ENCODE measurements around the gene KCNIP1. TPM values are rescaled to one million over a fixed set of nuclear protein-coding genes. Genes with fewer than 3 reads are reported as not detected.

Gene KCNIP1
- polyA plus RNA-seq, 3 donors: not detected

GRCh38 chr5:170635706-170636105 lies 131.9 kb downstream of the KCNIP1 start:
- H3K27me3 Mint-ChIP-seq (ENCODE audit: low read depth in 3 of 3): peaks cover 10 to 22% (median 16%) of the 10 kb centered on the region in 3 donors

GRCh38 chr5:170636206-170636605 lies 132.4 kb downstream of the KCNIP1 start:
- no peak overlapping the region for H3K4me3 ChIP-seq (replicated peaks in 1 of 3; ENCODE audit: low read depth in 2 of 3, low read length in 3 of 3)
- H3K27ac ChIP-seq (ENCODE audit: low read depth in 1 of 2, low read length in 2 of 2): no peak overlapping the region
- H3K4me1 ChIP-seq (ENCODE audit: control insufficient read depth in 1 of 2, insufficient read depth in 2 of 2, low read length in 2 of 2): peaks cover 12% of the 10 kb centered on the region in 2 donors
- Mint-ChIP-seq H3K9me3 (no peaks in the 10 kb centered on the region), H3K36me3 (no peaks in the 10 kb centered on the region), H3K4me1 (peaks cover 18% of the 10 kb centered on the region), H3K4me3 (no peak overlapping the region), H3K27ac (no peak overlapping the region), H3K27me3 (ENCODE audit: low read depth in 3 of 3) (peaks cover 10 to 22% (median 16%) of the 10 kb centered on the region in 3 donors)
- H3K9me3 ChIP-seq (replicated peaks in 1 of 2; ENCODE audit: control insufficient read depth in 1 of 2, insufficient read depth in 1 of 2, low read length in 2 of 2): no peaks in the 10 kb centered on the region
- intact Hi-C loops (cut with micrococcal nuclease): loop anchor here (5.0 to 10.0 kb wide), 2 partner anchors 411 to 706 kb away; no protein-coding TSS in a partner anchor
- no peak overlapping the region for H3K4me2 ChIP-seq (replicated peaks; ENCODE audit: extremely low read depth, low read length, poor library complexity, severe bottlenecking)
- no peak for DNase-seq
- no peak overlapping the region for H3K9ac ChIP-seq (ENCODE audit: insufficient read depth, low read length, poor library complexity, severe bottlenecking)
- no peak overlapping the region for H2AFZ ChIP-seq (ENCODE audit: insufficient read depth, low read depth, low read length, poor library complexity, severe bottlenecking)
- WGBS (ENCODE audit: insufficient coverage): 96% methylated on average over 11 of the region's 11 CpGs
- no peaks in the 10 kb centered on the region for H3K36me3 ChIP-seq (replicated peaks in 1 of 2; ENCODE audit: control insufficient read depth in 1 of 2, insufficient read depth in 2 of 2, low read length in 2 of 2)
- peaks cover 0 to 6% of the 10 kb centered on the region in 2 donors for H3K27me3 ChIP-seq (ENCODE audit: control insufficient read depth in 2 of 2, insufficient read depth in 2 of 2, low read length in 2 of 2)
- no peaks in the 10 kb centered on the region for H4K20me1 ChIP-seq (ENCODE audit: insufficient read depth, low read length)
- no peaks in the 10 kb centered on the region for H3K79me2 ChIP-seq (ENCODE audit: insufficient read depth, low read length)
- TF ChIP-seq, protein P1, sequence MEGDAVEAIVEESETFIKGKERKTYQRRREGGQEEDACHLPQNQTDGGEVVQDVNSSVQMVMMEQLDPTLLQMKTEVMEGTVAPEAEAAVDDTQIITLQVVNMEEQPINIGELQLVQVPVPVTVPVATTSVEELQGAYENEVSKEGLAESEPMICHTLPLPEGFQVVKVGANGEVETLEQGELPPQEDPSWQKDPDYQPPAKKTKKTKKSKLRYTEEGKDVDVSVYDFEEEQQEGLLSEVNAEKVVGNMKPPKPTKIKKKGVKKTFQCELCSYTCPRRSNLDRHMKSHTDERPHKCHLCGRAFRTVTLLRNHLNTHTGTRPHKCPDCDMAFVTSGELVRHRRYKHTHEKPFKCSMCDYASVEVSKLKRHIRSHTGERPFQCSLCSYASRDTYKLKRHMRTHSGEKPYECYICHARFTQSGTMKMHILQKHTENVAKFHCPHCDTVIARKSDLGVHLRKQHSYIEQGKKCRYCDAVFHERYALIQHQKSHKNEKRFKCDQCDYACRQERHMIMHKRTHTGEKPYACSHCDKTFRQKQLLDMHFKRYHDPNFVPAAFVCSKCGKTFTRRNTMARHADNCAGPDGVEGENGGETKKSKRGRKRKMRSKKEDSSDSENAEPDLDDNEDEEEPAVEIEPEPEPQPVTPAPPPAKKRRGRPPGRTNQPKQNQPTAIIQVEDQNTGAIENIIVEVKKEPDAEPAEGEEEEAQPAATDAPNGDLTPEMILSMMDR (IDR thresholded peaks at IDR 0.05): no peak

More at GRCh38 chr5:170635706-170636105, 131.9 kb downstream of the KCNIP1 start:
- intact Hi-C loops (cut with micrococcal nuclease): loop anchor here (5.0 to 10.0 kb wide), 2 partner anchors 411 to 707 kb away; no protein-coding TSS in a partner anchor
- Histone ChIP-seq H3K27me3 (ENCODE audit: control insufficient read depth in 2 of 2, insufficient read depth in 2 of 2, low read length in 2 of 2) (peaks cover 0 to 6% of the 10 kb centered on the region in 2 donors), H3K36me3 (replicated peaks in 1 of 2; ENCODE audit: control insufficient read depth in 1 of 2, insufficient read depth in 2 of 2, low read length in 2 of 2) (no peaks in the 10 kb centered on the region), H3K4me1 (ENCODE audit: control insufficient read depth in 1 of 2, insufficient read depth in 2 of 2, low read length in 2 of 2) (peaks cover 12% of the 10 kb centered on the region in 2 donors), H2AFZ (ENCODE audit: insufficient read depth, low read depth, low read length, poor library complexity, severe bottlenecking) (no peak overlapping the region), H3K9me3 (replicated peaks in 1 of 2; ENCODE audit: control insufficient read depth in 1 of 2, insufficient read depth in 1 of 2, low read length in 2 of 2) (no peaks in the 10 kb centered on the region), H3K9ac (ENCODE audit: insufficient read depth, low read length, poor library complexity, severe bottlenecking) (no peak overlapping the region), H3K4me3 (replicated peaks in 1 of 3; ENCODE audit: low read depth in 2 of 3, low read length in 3 of 3) (no peak overlapping the region), H4K20me1 (ENCODE audit: insufficient read depth, low read length) (no peaks in the 10 kb centered on the region), H3K27ac (ENCODE audit: low read depth in 1 of 2, low read length in 2 of 2) (no peak overlapping the region), H3K79me2 (ENCODE audit: insufficient read depth, low read length) (no peaks in the 10 kb centered on the region), H3K4me2 (replicated peaks; ENCODE audit: extremely low read depth, low read length, poor library complexity, severe bottlenecking) (no peak overlapping the region)
- Mint-ChIP-seq H3K36me3 (no peaks in the 10 kb centered on the region), H3K4me1 (peaks cover 22% of the 10 kb centered on the region), H3K9me3 (no peaks in the 10 kb centered on the region), H3K4me3 (no peak overlapping the region), H3K27ac (no peak overlapping the region)
- DNase-seq: no peak
- TF ChIP-seq, protein P1 (IDR thresholded peaks at IDR 0.05): no peak
- WGBS (ENCODE audit: insufficient coverage): 100% methylated on average over 2 of the region's 3 CpGs
